DMS53 treated with DMSO at 0.1 percent for 48 hours (cell line): ENCODE measurements around the gene CAPN6.

Experiments used
- DNase-seq: peaks from one replicate; lab custom pipeline; 2025; ENCODE audit not compliant: unreplicated experiment; lab: John Stamatoyannopoulos, UW

CAPN6 gene

DNA sequence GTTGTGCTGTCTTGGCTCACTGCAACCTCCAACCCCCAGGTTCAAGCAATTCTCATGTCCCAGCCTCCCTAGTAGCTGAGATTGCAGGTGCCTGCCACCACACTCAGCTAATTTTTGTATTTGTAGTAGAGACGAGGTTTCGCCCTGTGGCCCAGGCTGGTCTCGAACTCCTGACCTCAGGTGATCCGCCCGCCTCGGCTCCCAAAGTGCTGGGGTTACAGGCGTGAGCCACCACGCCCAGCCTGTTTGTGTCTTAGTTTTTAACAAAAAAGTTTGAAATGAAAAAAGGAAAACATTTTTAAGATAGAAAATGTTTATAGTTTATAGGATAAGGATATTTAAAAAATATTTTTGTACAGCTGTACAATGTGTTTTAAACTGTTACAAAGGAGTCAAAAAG, 62.4 kb downstream of the CAPN6 start:
- DNase-seq: no peak

DNA sequence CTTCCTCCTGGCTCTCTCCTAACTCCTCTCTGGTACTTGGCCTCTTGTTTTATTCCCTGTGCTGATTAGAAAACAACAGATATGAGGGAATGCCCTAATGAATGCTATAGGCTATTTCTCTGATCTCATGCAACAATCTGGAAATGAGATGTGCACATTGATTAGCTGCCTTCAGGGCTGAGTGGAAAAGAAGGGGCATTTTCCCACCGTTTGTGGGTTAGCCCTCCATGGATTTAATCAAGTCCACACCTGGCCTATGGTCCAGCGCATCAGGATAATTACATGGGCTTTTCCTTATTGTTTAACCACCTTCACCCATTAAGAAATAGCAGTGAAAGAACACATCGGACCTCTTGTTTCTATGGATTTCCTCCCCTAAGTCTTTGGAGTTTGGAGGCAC, 70.0 kb downstream of the CAPN6 start:
- no peak for DNase-seq

DNA sequence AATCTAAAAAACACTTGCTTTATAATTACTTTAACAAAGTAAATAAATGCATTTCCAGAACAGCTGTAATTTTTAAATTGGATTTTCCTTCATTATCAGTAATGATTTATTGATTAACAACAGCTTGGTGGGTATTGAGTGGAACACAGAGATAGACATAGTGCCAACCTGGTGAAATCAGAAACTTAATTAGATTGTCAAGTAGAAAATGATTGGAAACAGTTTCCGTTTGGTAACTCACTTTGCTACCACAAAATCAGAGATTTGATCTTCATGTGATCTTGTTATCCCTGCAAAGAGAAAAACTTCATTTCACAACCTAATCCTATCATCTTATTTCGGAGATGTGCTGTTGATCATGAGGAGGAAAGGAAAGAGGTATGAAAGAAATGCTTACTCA, 70.8 kb downstream of the CAPN6 start:
- no peak for DNase-seq
